ENCODE results near the gene GPAT2. TPM values are rescaled to one million over a fixed set of nuclear protein-coding genes. Genes with fewer than 3 reads are reported as not detected.
"Not testable (repeated sequence)": the region's sequence is repeated elsewhere in the genome, so short reads cannot be mapped to it uniquely, and the experiment has no call there.

The GPAT2 gene
- total and polyA plus RNA-seq, 2 donors (not counting 1 experiment from before 2014, with no cell fraction given): 3.6 to 11.7 TPM

- ChIA-PET CTCF (interaction anchor here (0.9 to 1.3 kb wide), 2 partner anchors 92 to 484 kb away, joined by 3 to 5 read pairs; no protein-coding TSS in a partner anchor), POLR2A (no interaction called here)
- no peaks in the 10 kb centered on the region for H3K9me3 ChIP-seq (ENCODE audit: control extremely low read depth in 1 of 3, control insufficient read depth in 2 of 3, insufficient read depth in 1 of 3, low read length in 2 of 3)
- H3K36me3 ChIP-seq (replicated peaks in 1 of 2; ENCODE audit: control extremely low read depth in 1 of 2, control insufficient read depth in 1 of 2, extremely low read depth in 1 of 2, insufficient read depth in 2 of 2, low read length in 1 of 2): no peaks in the 10 kb centered on the region
- Mint-ChIP-seq H3K9me3 (ENCODE audit: insufficient read depth) (no peaks in the 10 kb centered on the region), H3K4me3 (no peak overlapping the region), H3K27ac (no peak overlapping the region), H3K4me1 (peaks cover 3% of the 10 kb centered on the region), H3K27me3 (no peaks in the 10 kb centered on the region)
- intact Hi-C loops (cut with micrococcal nuclease): no loop called here
- no peak overlapping the region for H3K4me2 ChIP-seq (replicated peaks; ENCODE audit: low read depth, low read length, poor library complexity, severe bottlenecking)
- no peaks in the 10 kb centered on the region for H3K27me3 ChIP-seq (replicated peaks in 1 of 4; ENCODE audit: control extremely low read depth in 1 of 4, control insufficient read depth in 3 of 4, insufficient read depth in 4 of 4, low read length in 3 of 4)
- H3K4me1 ChIP-seq (ENCODE audit: control insufficient read depth in 2 of 2, insufficient read depth in 2 of 2, low read length in 2 of 2): no peaks in the 10 kb centered on the region
- H3K4me3 ChIP-seq (ENCODE audit: control extremely low read depth in 1 of 5, extremely low read depth in 1 of 5, insufficient read depth in 1 of 5, low read depth in 2 of 5, low read length in 4 of 5): no peak overlapping the region
- TF ChIP-seq, protein P1, sequence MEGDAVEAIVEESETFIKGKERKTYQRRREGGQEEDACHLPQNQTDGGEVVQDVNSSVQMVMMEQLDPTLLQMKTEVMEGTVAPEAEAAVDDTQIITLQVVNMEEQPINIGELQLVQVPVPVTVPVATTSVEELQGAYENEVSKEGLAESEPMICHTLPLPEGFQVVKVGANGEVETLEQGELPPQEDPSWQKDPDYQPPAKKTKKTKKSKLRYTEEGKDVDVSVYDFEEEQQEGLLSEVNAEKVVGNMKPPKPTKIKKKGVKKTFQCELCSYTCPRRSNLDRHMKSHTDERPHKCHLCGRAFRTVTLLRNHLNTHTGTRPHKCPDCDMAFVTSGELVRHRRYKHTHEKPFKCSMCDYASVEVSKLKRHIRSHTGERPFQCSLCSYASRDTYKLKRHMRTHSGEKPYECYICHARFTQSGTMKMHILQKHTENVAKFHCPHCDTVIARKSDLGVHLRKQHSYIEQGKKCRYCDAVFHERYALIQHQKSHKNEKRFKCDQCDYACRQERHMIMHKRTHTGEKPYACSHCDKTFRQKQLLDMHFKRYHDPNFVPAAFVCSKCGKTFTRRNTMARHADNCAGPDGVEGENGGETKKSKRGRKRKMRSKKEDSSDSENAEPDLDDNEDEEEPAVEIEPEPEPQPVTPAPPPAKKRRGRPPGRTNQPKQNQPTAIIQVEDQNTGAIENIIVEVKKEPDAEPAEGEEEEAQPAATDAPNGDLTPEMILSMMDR (IDR thresholded peaks at IDR 0.05): no peak
- no peak for TF ChIP-seq EZH2 (IDR thresholded peaks at IDR 0.05; ENCODE audit: borderline replicate concordance, insufficient read depth, low read depth, low read length, poor library complexity, severe bottlenecking)
- H3K27ac ChIP-seq (ENCODE audit: low read length in 2 of 2): no peak overlapping the region
- 100% methylated on average over 1 of the region's 4 CpGs for WGBS (ENCODE audit: insufficient coverage)
- no peak for DNase-seq
- no peak for ATAC-seq (ENCODE audit: low read depth)
- no peaks in the 10 kb centered on the region for H4K20me1 ChIP-seq (ENCODE audit: control insufficient read depth, insufficient read depth, low read length, poor library complexity, severe bottlenecking)
- H3K9ac ChIP-seq (ENCODE audit: low read length): no peak overlapping the region
- no peaks in the 10 kb centered on the region for H3K79me2 ChIP-seq (ENCODE audit: control insufficient read depth, insufficient read depth, low read length)
- no peak overlapping the region for H2AFZ ChIP-seq (ENCODE audit: insufficient read depth, low read depth, low read length, poor library complexity, severe bottlenecking)
Measured at GRCh38 chr2:96025194-96025492, 9.6 kb downstream of the GPAT2 start.

- no peak overlapping the region for H3K4me2 ChIP-seq (replicated peaks; ENCODE audit: low read depth, low read length, poor library complexity, severe bottlenecking)
- H3K9me3 Mint-ChIP-seq (ENCODE audit: insufficient read depth): no peaks in the 10 kb centered on the region
- no peak overlapping the region for H3K27ac ChIP-seq (ENCODE audit: low read length in 2 of 2)
- WGBS (ENCODE audit: insufficient coverage): 92% methylated on average over 25 of the region's 27 CpGs
- ChIA-PET CTCF (interaction anchor here (0.9 to 1.3 kb wide), 2 partner anchors 92 to 485 kb away, joined by 3 to 5 read pairs; no protein-coding TSS in a partner anchor), POLR2A (no interaction called here)
- intact Hi-C loops (cut with micrococcal nuclease): no loop called here
- H3K4me3 ChIP-seq (ENCODE audit: control extremely low read depth in 1 of 5, extremely low read depth in 1 of 5, insufficient read depth in 1 of 5, low read depth in 2 of 5, low read length in 4 of 5): no peak overlapping the region
- ATAC-seq (ENCODE audit: low read depth) (no peak), DNase-seq (no peak)
- no peaks in the 10 kb centered on the region for H4K20me1 ChIP-seq (ENCODE audit: control insufficient read depth, insufficient read depth, low read length, poor library complexity, severe bottlenecking)
- H3K9me3 ChIP-seq (ENCODE audit: control extremely low read depth in 1 of 3, control insufficient read depth in 2 of 3, insufficient read depth in 1 of 3, low read length in 2 of 3): no peaks in the 10 kb centered on the region
- peaks cover 3% of the 10 kb centered on the region for H3K4me1 Mint-ChIP-seq
- TF ChIP-seq EZH2 (IDR thresholded peaks at IDR 0.05; ENCODE audit: borderline replicate concordance, insufficient read depth, low read depth, low read length, poor library complexity, severe bottlenecking): no peak
- TF ChIP-seq, protein P1 (IDR thresholded peaks at IDR 0.05): no peak
- H3K4me1 ChIP-seq (ENCODE audit: control insufficient read depth in 2 of 2, insufficient read depth in 2 of 2, low read length in 2 of 2): no peaks in the 10 kb centered on the region
- H3K79me2 ChIP-seq (ENCODE audit: control insufficient read depth, insufficient read depth, low read length): no peaks in the 10 kb centered on the region
- no peaks in the 10 kb centered on the region for H3K36me3 ChIP-seq (replicated peaks in 1 of 2; ENCODE audit: control extremely low read depth in 1 of 2, control insufficient read depth in 1 of 2, extremely low read depth in 1 of 2, insufficient read depth in 2 of 2, low read length in 1 of 2)
- no peak overlapping the region for H3K9ac ChIP-seq (ENCODE audit: low read length)
- H2AFZ ChIP-seq (ENCODE audit: insufficient read depth, low read depth, low read length, poor library complexity, severe bottlenecking): no peak overlapping the region
- H3K27ac Mint-ChIP-seq: no peak overlapping the region
- H3K27me3 ChIP-seq (replicated peaks in 1 of 4; ENCODE audit: control extremely low read depth in 1 of 4, control insufficient read depth in 3 of 4, insufficient read depth in 4 of 4, low read length in 3 of 4): no peaks in the 10 kb centered on the region
- no peak overlapping the region for H3K4me3 Mint-ChIP-seq
- no peaks in the 10 kb centered on the region for H3K27me3 Mint-ChIP-seq
Measured at GRCh38 chr2:96024336-96025193, 10.2 kb downstream of the GPAT2 start.

DNA sequence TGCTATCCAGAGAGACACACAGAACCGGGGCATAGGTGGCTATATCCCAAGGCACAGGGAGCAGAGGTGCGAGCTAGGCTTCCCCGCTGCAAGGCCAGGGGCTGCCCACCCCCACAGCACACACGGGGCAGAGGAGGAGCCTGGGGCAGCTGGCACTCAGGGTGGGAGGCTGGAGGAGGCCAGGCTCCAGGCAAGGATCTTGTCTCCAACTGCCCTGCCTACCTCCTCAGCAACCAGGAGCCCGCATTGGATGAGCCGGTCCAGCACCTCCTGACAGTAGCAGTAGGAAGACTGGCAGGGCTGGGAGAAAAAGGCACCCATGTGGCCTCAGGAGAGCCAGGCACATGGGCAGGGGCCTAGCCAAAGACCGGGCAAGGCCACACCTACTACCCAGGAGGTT, 11.0 kb downstream of the GPAT2 start:
- H3K27me3 ChIP-seq (replicated peaks in 1 of 4; ENCODE audit: control extremely low read depth in 1 of 4, control insufficient read depth in 3 of 4, insufficient read depth in 4 of 4, low read length in 3 of 4); H3K27ac Mint-ChIP-seq; H3K4me3 Mint-ChIP-seq; H3K4me1 ChIP-seq (ENCODE audit: control insufficient read depth in 2 of 2, insufficient read depth in 2 of 2, low read length in 2 of 2); intact Hi-C loops (cut with micrococcal nuclease); H3K27me3 Mint-ChIP-seq; H3K9ac ChIP-seq (ENCODE audit: low read length); H2AFZ ChIP-seq (ENCODE audit: insufficient read depth, low read depth, low read length, poor library complexity, severe bottlenecking); H3K4me3 ChIP-seq (ENCODE audit: control extremely low read depth in 1 of 5, extremely low read depth in 1 of 5, insufficient read depth in 1 of 5, low read depth in 2 of 5, low read length in 4 of 5); H3K4me2 ChIP-seq (replicated peaks; ENCODE audit: low read depth, low read length, poor library complexity, severe bottlenecking); H3K9me3 Mint-ChIP-seq (ENCODE audit: insufficient read depth); ATAC-seq (ENCODE audit: low read depth); DNase-seq; H3K79me2 ChIP-seq (ENCODE audit: control insufficient read depth, insufficient read depth, low read length); POLR2A ChIA-PET; H4K20me1 ChIP-seq (ENCODE audit: control insufficient read depth, insufficient read depth, low read length, poor library complexity, severe bottlenecking); H3K9me3 ChIP-seq (ENCODE audit: control extremely low read depth in 1 of 3, control insufficient read depth in 2 of 3, insufficient read depth in 1 of 3, low read length in 2 of 3); H3K36me3 ChIP-seq (replicated peaks in 1 of 2; ENCODE audit: control extremely low read depth in 1 of 2, control insufficient read depth in 1 of 2, extremely low read depth in 1 of 2, insufficient read depth in 2 of 2, low read length in 1 of 2); H3K4me1 Mint-ChIP-seq; H3K27ac ChIP-seq (ENCODE audit: low read length in 2 of 2): not testable (repeated sequence)
- CTCF ChIA-PET: interaction anchor here (0.6 to 1.9 kb wide), 3 partner anchors 113 to 154 kb away, joined by 3 to 9 read pairs (median 6); no protein-coding TSS in a partner anchor
- WGBS (ENCODE audit: insufficient coverage): no CpG with 5 or more reads among the region's 7 CpGs
